T47D (cell line): ENCODE data around the gene DZANK1.

Experiments used
- DNase-seq, 2 experiments: peaks; one replicate each; pipeline versions ENCODE4 v3.0.0 to v3.0.0-alpha.2; 2011 to 2012; ENCODE audit warnings: low read depth in 1 of 2, low spot score in 1 of 2
- JUND ChIP-seq: IDR thresholded peaks from 2 replicates; pipeline ENCODE4 v1.6.1; 2012; ENCODE audit warnings: low read depth
- in situ Hi-C: cut with HindIII; loops from 2 replicates; pipeline ENCODE4 v1.10.0; 2016; ENCODE audit warnings: low sequenced_read_pairs, low pct_unique_long_range_greater_than_20kb

The DZANK1 gene

DNA sequence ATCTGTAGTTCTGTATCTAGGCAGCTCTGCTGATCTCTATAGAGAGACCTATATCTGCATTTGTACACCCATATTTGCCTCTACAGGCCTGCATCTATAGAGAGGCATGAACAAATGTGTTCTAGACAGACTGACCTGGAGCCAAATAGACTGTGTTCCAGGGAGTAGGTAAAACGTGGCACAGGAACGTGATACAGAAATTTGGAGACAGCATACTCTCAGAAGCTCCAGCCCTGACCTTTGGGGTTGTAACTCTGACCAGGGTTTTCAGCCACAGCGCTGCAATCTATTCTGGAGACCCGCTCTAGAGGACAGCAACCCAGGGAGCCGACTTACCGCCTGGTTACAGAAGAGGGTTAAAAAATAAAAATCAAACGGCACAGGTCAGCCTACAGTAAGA lies 29.2 kb upstream of the DZANK1 start:
- in situ Hi-C loops = no loop called here
- TF ChIP-seq JUND = no peak
- DNase-seq = peak in 1 of 2 experiments; percentile 6

GRCh38 chr20:18488301-18488700 lies 21.5 kb upstream of the DZANK1 start:
- no peak for TF ChIP-seq JUND
- DNase-seq = no peak
- in situ Hi-C loops = no loop called here

DNA sequence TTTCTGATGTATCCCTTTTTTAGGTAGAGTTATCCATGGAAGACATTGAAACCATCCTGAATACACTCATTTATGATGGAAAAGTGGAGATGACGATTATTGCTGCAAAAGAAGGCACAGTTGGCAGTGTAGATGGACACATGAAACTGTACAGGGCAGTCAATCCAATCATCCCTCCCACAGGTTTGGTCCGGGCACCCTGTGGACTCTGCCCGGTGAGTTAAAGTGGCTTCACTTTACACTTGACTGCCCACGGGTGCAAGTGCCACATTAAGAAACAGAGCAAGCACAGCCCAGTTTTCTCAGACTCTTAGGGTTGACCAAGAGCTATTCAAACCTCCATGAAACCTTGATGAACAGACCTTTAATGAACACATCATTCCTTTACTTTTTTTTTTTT lies 14.8 kb upstream of the DZANK1 start:
- no peak for DNase-seq
- in situ Hi-C loops = no loop called here
- no peak for TF ChIP-seq JUND

DNA sequence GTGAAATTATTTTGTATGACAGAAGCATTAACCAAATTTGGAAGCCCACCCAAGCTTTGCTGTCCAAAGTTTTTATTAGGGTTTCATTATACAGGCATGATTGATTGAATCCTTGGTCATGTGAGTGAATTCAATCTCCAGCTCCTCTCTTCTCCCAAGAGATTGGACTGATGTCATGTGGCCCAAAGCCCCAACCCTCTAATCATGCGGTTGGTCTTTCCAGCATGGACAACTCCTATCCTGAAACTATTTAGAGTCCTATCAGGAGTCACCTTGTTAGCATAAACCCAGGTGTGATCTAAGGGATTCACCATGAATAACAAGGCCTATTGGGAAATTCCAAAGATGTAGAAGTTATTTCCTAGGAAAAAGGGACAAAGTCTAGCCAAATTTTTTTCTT lies 11.0 kb upstream of the DZANK1 start:
- TF ChIP-seq JUND = no peak
- in situ Hi-C loops = no loop called here
- no peak for DNase-seq

GRCh38 chr20:18477218-18477617 lies 10.4 kb upstream of the DZANK1 start:
- no peak for TF ChIP-seq JUND
- in situ Hi-C loops = no loop called here
- no peak for DNase-seq

- in situ Hi-C loops = no loop called here
- no peak for TF ChIP-seq JUND
- DNase-seq = no peak
Observed at GRCh38 chr20:18466574-18466893, 296 bp downstream of the DZANK1 start.

GRCh38 chr20:18465536-18466200 lies 1.2 kb downstream of the DZANK1 start:
- in situ Hi-C loops = no loop called here
- TF ChIP-seq JUND = no peak
- no peak for DNase-seq

DNA sequence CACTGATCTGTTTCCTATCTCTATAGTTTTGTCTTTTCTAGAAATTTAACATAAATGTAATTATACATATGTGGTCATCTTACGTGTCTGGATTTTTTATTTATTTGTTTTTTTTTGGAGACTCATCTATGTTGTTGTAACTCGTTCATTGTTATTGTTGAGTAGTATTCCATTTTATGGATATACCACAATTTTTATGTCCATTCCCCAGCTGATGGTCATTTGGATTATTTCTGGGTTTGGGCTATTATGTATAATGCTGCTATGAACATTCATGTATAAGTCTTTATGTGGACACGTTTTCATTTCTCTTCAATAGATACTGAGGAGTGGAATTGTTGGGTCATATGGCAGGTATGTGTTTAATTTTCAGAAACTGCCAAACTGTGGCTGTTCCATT lies 10.2 kb downstream of the DZANK1 start:
- in situ Hi-C loops = no loop called here
- TF ChIP-seq JUND = no peak
- no peak for DNase-seq

GRCh38 chr20:18443886-18444285 lies 22.9 kb downstream of the DZANK1 start:
- in situ Hi-C loops = no loop called here
- TF ChIP-seq JUND = no peak
- DNase-seq = peak in 1 of 2 experiments; percentile 5

GRCh38 chr20:18440403-18440802 lies 26.4 kb downstream of the DZANK1 start:
- no peak for TF ChIP-seq JUND
- no peak for DNase-seq
- in situ Hi-C loops = no loop called here

DNA sequence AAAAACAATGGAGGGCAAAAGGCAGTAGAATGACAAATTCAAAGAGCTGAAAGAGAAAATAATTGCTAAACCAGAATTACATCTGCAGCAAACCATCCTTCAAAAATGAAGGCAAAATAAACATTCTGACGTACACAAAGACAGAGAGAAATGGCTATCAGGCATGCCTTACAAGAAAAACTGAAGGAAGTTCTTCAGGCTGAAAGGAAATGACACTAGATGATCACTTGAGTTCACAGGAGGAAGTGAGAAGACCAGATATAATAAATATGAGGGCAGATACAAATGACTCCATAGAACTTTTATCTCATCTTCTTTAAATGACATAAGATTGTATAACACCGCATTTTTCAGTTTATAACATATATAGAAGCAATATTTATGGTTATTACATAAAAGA lies 30.0 kb downstream of the DZANK1 start:
- no peak for TF ChIP-seq JUND
- no peak for DNase-seq
- in situ Hi-C loops = no loop called here

DNA sequence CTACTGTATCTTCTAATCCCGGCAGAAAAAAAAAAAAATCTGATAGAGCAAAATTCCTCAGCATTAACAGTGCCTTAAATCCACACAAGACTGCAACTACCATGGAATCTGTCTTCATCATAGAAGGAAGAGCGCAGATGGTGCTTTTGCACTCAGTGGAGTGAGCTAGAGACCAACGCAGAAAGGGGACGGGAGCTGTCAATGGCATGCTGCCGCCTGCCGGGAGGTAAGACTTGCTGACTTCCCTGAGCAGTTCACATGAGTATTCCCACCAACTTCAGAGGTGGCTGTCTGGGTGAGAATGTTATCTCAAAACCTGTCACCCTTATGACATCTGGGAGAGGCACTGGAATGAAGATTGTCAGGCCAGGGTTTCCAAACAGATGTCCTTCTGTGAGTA lies 35.6 kb downstream of the DZANK1 start:
- no peak for DNase-seq

DNA sequence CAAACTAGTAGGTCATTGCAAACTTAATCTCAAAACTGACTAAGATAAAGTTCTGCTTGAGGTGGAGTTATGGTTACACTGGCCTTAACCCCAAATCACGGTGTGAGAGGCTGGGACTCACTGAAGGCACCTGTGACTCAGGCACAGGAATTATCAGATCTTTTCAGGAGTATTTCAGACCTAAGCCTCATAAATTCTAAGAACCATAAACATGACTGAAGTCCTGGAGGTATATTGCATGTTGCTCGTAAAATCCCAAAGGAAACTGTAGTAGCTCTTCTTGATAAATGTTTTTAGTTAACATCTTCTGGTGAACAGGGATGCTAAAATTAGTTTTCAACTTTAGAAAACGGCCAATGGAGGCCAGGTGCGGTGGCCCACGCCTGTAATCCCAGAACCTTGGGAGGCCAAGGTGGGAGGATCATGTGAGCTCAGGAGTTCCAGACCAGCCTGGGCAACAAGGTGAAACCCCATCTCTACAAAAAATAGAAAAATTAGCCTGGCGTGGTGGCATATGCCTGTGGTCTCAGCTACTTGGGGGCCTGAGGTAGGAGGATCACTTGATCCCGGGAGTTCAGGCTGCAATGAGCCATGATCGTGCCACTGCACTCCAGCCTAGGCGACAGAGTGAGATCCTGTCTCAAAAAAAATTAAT lies 36.5 kb downstream of the DZANK1 start:
- DNase-seq = no peak
- no peak for TF ChIP-seq JUND
- in situ Hi-C loops = no loop called here

More for the DNA sequence above, 35.6 kb downstream of the DZANK1 start:
- TF ChIP-seq JUND = no peak
- in situ Hi-C loops = no loop called here
